Parietal lobe (tissue), 2 donors: Measurements from ENCODE around the gene CCDC74B. TPM values are rescaled to one million over a fixed set of nuclear protein-coding genes. Genes with fewer than 3 reads are reported as not detected.

Source experiments
- small RNA-seq: library from RNA; depleted of rRNA; stranded (forward); fragments of <200 nt; gene quantifications from one replicate; pipeline ENCODE3, GENCODE V24; 2014; ENCODE audit warnings: low replicate concordance
- total RNA-seq: library from RNA; depleted of rRNA; stranded (reverse); fragments of >200 nt; gene quantifications from one replicate; pipeline ENCODE4 v1.2.3, GENCODE V29; 2014

CCDC74B gene
- total RNA-seq = 5.6 TPM

GRCh38 chr2:130145006-130145414 is at the start of gene CCDC74B:
TSS of gene CCDC74B (minus strand) at chr2:130145112. CDS start at chr2:130144996, 116 bp downstream.

GRCh38 chr2:130181880-130182682 is 37.2 kb upstream of the CCDC74B start, which contains the start of gene MZT2B:
TSS of gene MZT2B (plus strand) at chr2:130182262. CDS start at chr2:130182283, 21 bp downstream.

GRCh38 chr2:130181325-130181879 is 36.5 kb upstream of the CCDC74B start, which contains the start of gene SMPD4:
TSS of gene SMPD4 (minus strand) at chr2:130181602. CDS start at chr2:130176592, 5,010 bp downstream.

GRCh38 chr2:130129120-130129829 is 15.6 kb downstream of the CCDC74B start, which contains the start of gene POTEF:
TSS of gene POTEF (minus strand) at chr2:130129222. CDS start at chr2:130120515, 8,707 bp downstream.

Small RNA genes lying within 50 kb of the gene (small RNA-seq; reads per million reads assigned to genes)
- gene RNU6-1049P = not detected

Other genes with a start within 250 kb of the CCDC74B start
- gene RAB6C, start 165.4 kb downstream of the CCDC74B start, total RNA-seq = 0.63 TPM
- gene POTEF, start 15.9 kb downstream of the CCDC74B start, total RNA-seq = not detected
- 28.5 TPM for gene SMPD4, start 36.5 kb upstream of the CCDC74B start, total RNA-seq
- gene MZT2B, start 37.1 kb upstream of the CCDC74B start, total RNA-seq = 67.0 TPM
- gene TUBA3E, start 53.3 kb upstream of the CCDC74B start, total RNA-seq = not detected
- 45.4 TPM for gene IMP4, start 197.8 kb upstream of the CCDC74B start, total RNA-seq
- 41.9 TPM for gene PTPN18, start 210.9 kb upstream of the CCDC74B start, total RNA-seq